Brain microvascular endothelial cell (primary cell): ENCODE data around the gene ADAP2.

ENCODE experiments used
- DNase-seq: peaks from one replicate; pipeline ENCODE4 v3.0.0-alpha.2; 2020
- H3K27ac ChIP-seq: fragments of 250-450 bp; sonication (Bioruptor Pico); 2 replicates; pipeline ENCODE4 v1.5.1; 2020; ENCODE audit warnings: mild to moderate bottlenecking, moderate library complexity
- H3K27me3 ChIP-seq: fragments of 250-450 bp; sonication (Bioruptor Pico); replicated peaks from 2 replicates; pipeline ENCODE4 v1.5.1; 2020; ENCODE audit warnings: mild to moderate bottlenecking
- H3K36me3 ChIP-seq: fragments of 250-450 bp; sonication (Bioruptor Pico); replicated peaks from 2 replicates; pipeline ENCODE4 v1.5.1; 2020; ENCODE audit warnings: mild to moderate bottlenecking
- H3K4me3 ChIP-seq: 2 replicates; pipeline ENCODE4 v1.5.1; 2011; ENCODE audit warnings: low read depth, mild to moderate bottlenecking, control low read depth, low read length, moderate library complexity
- CTCF ChIP-seq: IDR thresholded peaks from 2 replicates; pipeline ENCODE4 v1.5.1; 2011; ENCODE audit warnings: low read depth, mild to moderate bottlenecking, moderate library complexity, low read length, control low read depth, inconsistent platforms; ENCODE audit errors: missing control alignments
- in situ Hi-C: cut with HindIII; loops from 2 replicates; pipeline ENCODE4 v1.10.0; 2017; ENCODE audit warnings: low sequenced_read_pairs, low pct_ligation_motif_present

ADAP2 gene

GRCh38 chr17:30939051-30939689 lies 17.4 kb downstream of the ADAP2 start:
- no peak overlapping the region for H3K4me3 ChIP-seq
- DNase-seq, result no peak
- no peak for TF ChIP-seq CTCF
- H3K36me3 ChIP-seq, result no peaks in the 10 kb centered on the region
- no peak overlapping the region for H3K27ac ChIP-seq
- in situ Hi-C loops, result no loop called here
- no peaks in the 10 kb centered on the region for H3K27me3 ChIP-seq

- Histone ChIP-seq H3K27me3 (no peaks in the 10 kb centered on the region), H3K36me3 (no peaks in the 10 kb centered on the region), H3K4me3 (no peak overlapping the region), H3K27ac (no peak overlapping the region)
- no peak for TF ChIP-seq CTCF
- no peak for DNase-seq
- in situ Hi-C loops, result no loop called here
Measured at GRCh38 chr17:30942308-30943079, 20.7 kb downstream of the ADAP2 start.

GRCh38 chr17:30947796-30948195 lies 26.1 kb downstream of the ADAP2 start:
- no peak overlapping the region for H3K27ac ChIP-seq
- TF ChIP-seq CTCF, result no peak
- in situ Hi-C loops, result no loop called here
- no peaks in the 10 kb centered on the region for H3K27me3 ChIP-seq
- no peaks in the 10 kb centered on the region for H3K36me3 ChIP-seq
- no peak for DNase-seq
- no peak overlapping the region for H3K4me3 ChIP-seq

- Histone ChIP-seq H3K4me3 (no peak overlapping the region), H3K36me3 (no peaks in the 10 kb centered on the region), H3K27ac (no peak overlapping the region), H3K27me3 (no peaks in the 10 kb centered on the region)
- in situ Hi-C loops, result no loop called here
- DNase-seq, result no peak
- TF ChIP-seq CTCF, result no peak
Measured at GRCh38 chr17:30950189-30950588, 28.4 kb downstream of the ADAP2 start.

- Histone ChIP-seq H3K27me3 (no peaks in the 10 kb centered on the region), H3K36me3 (no peaks in the 10 kb centered on the region), H3K4me3 (no peak overlapping the region), H3K27ac (no peak overlapping the region)
- in situ Hi-C loops, result no loop called here
- TF ChIP-seq CTCF, result no peak
- peak; percentile 81 for DNase-seq
Measured at GRCh38 chr17:30950669-30951399, 29.1 kb downstream of the ADAP2 start.
